Choroid plexus epithelial cell (primary cell): ENCODE measurements around the gene C12orf43.

ENCODE experiments used
- DNase-seq: peaks from one replicate; pipeline ENCODE4 v3.0.0-alpha.2; 2010; ENCODE audit warnings: low read depth
- H3K4me3 ChIP-seq: 2 replicates; pipeline ENCODE4 v1.5.1; 2011; ENCODE audit warnings: low read depth, mild to moderate bottlenecking, control low read depth, low read length, moderate library complexity
- CTCF ChIP-seq: conservative IDR thresholded peaks from 2 replicates; pipeline ENCODE4 v1.5.1; 2011; ENCODE audit warnings: low read depth, mild to moderate bottlenecking, control low read depth, inconsistent platforms, low read length, moderate library complexity

Gene C12orf43

GRCh38 chr12:121038861-121039668, 22.8 kb upstream of the C12orf43 start, which contains the start of gene OASL:
Gene OASL, minus strand, starts transcription at chr12:121039246. Its CDS starts 275 bp downstream, at chr12:121038971.
- peak within 1 kb of the TSS; percentile 42 for H3K4me3 ChIP-seq
- no peak for TF ChIP-seq CTCF
- DNase-seq, result peak; percentile 56

GRCh38 chr12:121036810-121037326, 20.6 kb upstream of the C12orf43 start:
- H3K4me3 ChIP-seq, result no peak overlapping the region
- DNase-seq, result peak; percentile 68
- TF ChIP-seq CTCF, result no peak

- no peak for DNase-seq
- no peak for TF ChIP-seq CTCF
- H3K4me3 ChIP-seq, result no peak overlapping the region
Observed at GRCh38 chr12:121034616-121035305, 18.5 kb upstream of the C12orf43 start.

GRCh38 chr12:121033625-121034349, 17.5 kb upstream of the C12orf43 start:
- no peak for TF ChIP-seq CTCF
- DNase-seq, result peak; percentile 18
- no peak overlapping the region for H3K4me3 ChIP-seq

- H3K4me3 ChIP-seq, result no peak overlapping the region
- DNase-seq, result no peak
- TF ChIP-seq CTCF, result no peak
Observed at GRCh38 chr12:121030576-121031212, 14.4 kb upstream of the C12orf43 start.

- DNase-seq, result no peak
- no peak overlapping the region for H3K4me3 ChIP-seq
- no peak for TF ChIP-seq CTCF
Observed at GRCh38 chr12:121026274-121027045, 10.2 kb upstream of the C12orf43 start.
